Epidermal melanocyte (primary cell): ENCODE data around the gene TLR5.

Experiments
- DNase-seq: peaks from one replicate; pipeline ENCODE4 v3.0.0; 2011; ENCODE audit warnings: low spot score; ENCODE audit not compliant: insufficient read length

The TLR5 gene

GRCh38 chr1:223150443-223150842 lies 7.4 kb upstream of the TLR5 start:
- DNase-seq = no peak

GRCh38 chr1:223147873-223148272 lies 4.8 kb upstream of the TLR5 start:
- no peak for DNase-seq

- DNase-seq = no peak
Observed at GRCh38 chr1:223147409-223147808, 4.4 kb upstream of the TLR5 start.

- DNase-seq = no peak
Observed at GRCh38 chr1:223146745-223147144, 3.7 kb upstream of the TLR5 start.

- DNase-seq = no peak
Observed at GRCh38 chr1:223144914-223145313, 1.9 kb upstream of the TLR5 start.

- DNase-seq = no peak
Observed at GRCh38 chr1:223144431-223144830, 1.4 kb upstream of the TLR5 start.

- DNase-seq = no peak
Observed at GRCh38 chr1:223143537-223144248, 645 bp upstream of the TLR5 start.

GRCh38 chr1:223142269-223142668 lies 779 bp downstream of the TLR5 start:
- DNase-seq = no peak

- DNase-seq = no peak
Observed at GRCh38 chr1:223140611-223141405, 2.2 kb downstream of the TLR5 start.

GRCh38 chr1:223137455-223138085 lies 5.5 kb downstream of the TLR5 start:
- DNase-seq = peak; percentile 52

GRCh38 chr1:223136086-223136485 lies 7.0 kb downstream of the TLR5 start:
- DNase-seq = no peak

GRCh38 chr1:223135176-223135942 lies 7.7 kb downstream of the TLR5 start:
- no peak for DNase-seq

GRCh38 chr1:223133824-223134435 lies 9.1 kb downstream of the TLR5 start:
- DNase-seq = peak; percentile 85

GRCh38 chr1:223133306-223133823 lies 9.7 kb downstream of the TLR5 start:
- DNase-seq = no peak

- peak; percentile 63 for DNase-seq
Observed at GRCh38 chr1:223129229-223129901, 13.7 kb downstream of the TLR5 start.

- no peak for DNase-seq
Observed at GRCh38 chr1:223126741-223127140, 16.3 kb downstream of the TLR5 start.

- DNase-seq = no peak
Observed at GRCh38 chr1:223125766-223126165, 17.3 kb downstream of the TLR5 start.

GRCh38 chr1:223123011-223123610 lies 19.9 kb downstream of the TLR5 start:
- no peak for DNase-seq

GRCh38 chr1:223118418-223118817 lies 24.6 kb downstream of the TLR5 start:
- DNase-seq = no peak

- DNase-seq = no peak
Observed at GRCh38 chr1:223116950-223117349, 26.1 kb downstream of the TLR5 start.
